H9 (cell line): Measurements from ENCODE around the gene TRAPPC2. TPM values are rescaled to one million over a fixed set of nuclear protein-coding genes. Genes with fewer than 3 reads are reported as not detected.

Experiments
- DNase-seq: peaks from one replicate; pipeline ENCODE4 v3.0.0-alpha.2; 2017
- H2AFZ ChIP-seq: one replicate; pipeline ENCODE4 v1.6.1; 2013; ENCODE audit warnings: mild to moderate bottlenecking, low read length, control low read depth, moderate library complexity
- H2AK5ac ChIP-seq: 2 replicates; pipeline ENCODE4 v1.6.1; 2013; ENCODE audit warnings: low read length, control low read depth, mixed read lengths; ENCODE audit not compliant: insufficient read length
- H2BK120ac ChIP-seq: one replicate; pipeline ENCODE4 v1.6.1; 2013; ENCODE audit warnings: low read depth, mild to moderate bottlenecking, low read length, control low read depth, inconsistent platforms; ENCODE audit not compliant: poor library complexity, severe bottlenecking
- H2BK12ac ChIP-seq: 2 replicates; pipeline ENCODE4 v1.6.1; 2013; ENCODE audit warnings: low read length, control low read depth, mixed read lengths, low read depth; ENCODE audit not compliant: insufficient read length
- H2BK15ac ChIP-seq: 2 replicates; pipeline ENCODE4 v1.6.1; 2013; ENCODE audit warnings: low read depth, low read length, control low read depth
- H2BK20ac ChIP-seq: one replicate; pipeline ENCODE4 v1.6.1; 2013; ENCODE audit warnings: low read depth, mild to moderate bottlenecking, low read length, control low read depth, inconsistent platforms; ENCODE audit not compliant: poor library complexity, severe bottlenecking
- H2BK5ac ChIP-seq: 2 replicates; pipeline ENCODE4 v1.6.1; 2013; ENCODE audit warnings: low read length, control low read depth, mixed read lengths; ENCODE audit not compliant: insufficient read length
- H3K14ac ChIP-seq: 2 replicates; pipeline ENCODE4 v1.6.1; 2013; ENCODE audit warnings: low read length, control low read depth; ENCODE audit not compliant: insufficient read depth
- H3K18ac ChIP-seq: 2 replicates; pipeline ENCODE4 v1.6.1; 2013; ENCODE audit warnings: low read depth, mild to moderate bottlenecking, mixed read lengths, low read length, control low read depth; ENCODE audit not compliant: insufficient read length
- H3K23ac ChIP-seq: 2 replicates; pipeline ENCODE4 v1.6.1; 2013; ENCODE audit warnings: low read length, control low read depth, mixed read lengths, low read depth; ENCODE audit not compliant: insufficient read length
- H3K23me2 ChIP-seq: 2 replicates; pipeline ENCODE4 v1.6.1; 2013; ENCODE audit warnings: low read depth, mild to moderate bottlenecking, mixed read lengths, low read length, control low read depth; ENCODE audit not compliant: insufficient read length, poor library complexity, severe bottlenecking
- H3K27ac ChIP-seq: 2 replicates; pipeline ENCODE4 v1.5.1; 2013; ENCODE audit warnings: low read length, control low read depth, mixed read lengths, low read depth; ENCODE audit not compliant: insufficient read length
- H3K27me3 ChIP-seq: 2 replicates; pipeline ENCODE4 v1.6.1; 2013; ENCODE audit warnings: low read length, control low read depth, inconsistent platforms; ENCODE audit not compliant: insufficient read depth
- H3K4ac ChIP-seq: 2 replicates; pipeline ENCODE4 v1.6.1; 2013; ENCODE audit warnings: low read depth, mild to moderate bottlenecking, control low read depth, inconsistent platforms, low read length, moderate library complexity
- H3K4me1 ChIP-seq: 2 replicates; pipeline ENCODE4 v1.6.1; 2013; ENCODE audit warnings: low read length, control low read depth, inconsistent platforms; ENCODE audit not compliant: insufficient read depth
- H3K4me2 ChIP-seq: 2 replicates; pipeline ENCODE4 v1.6.1; 2013; ENCODE audit warnings: low read length, control low read depth, mixed read lengths; ENCODE audit not compliant: insufficient read length, insufficient read depth
- H3K56ac ChIP-seq: 2 replicates; pipeline ENCODE4 v1.6.1; 2013; ENCODE audit warnings: low read depth, mild to moderate bottlenecking, mixed read lengths, low read length, control low read depth; ENCODE audit not compliant: insufficient read length
- H3K79me1 ChIP-seq: 2 replicates; pipeline ENCODE4 v1.6.1; 2013; ENCODE audit warnings: low read depth, mild to moderate bottlenecking, moderate library complexity, low read length, control low read depth, inconsistent platforms; ENCODE audit not compliant: insufficient read depth, poor library complexity, severe bottlenecking
- H3K79me2 ChIP-seq: 2 replicates; pipeline ENCODE4 v1.6.1; 2013; ENCODE audit warnings: low read length, control low read depth, inconsistent platforms; ENCODE audit not compliant: insufficient read depth
- H3K9ac ChIP-seq: 2 replicates; pipeline ENCODE4 v1.6.1; 2013; ENCODE audit warnings: low read length, control low read depth, mixed read lengths; ENCODE audit not compliant: insufficient read length; ENCODE audit errors: extremely low read depth
- H3K9me3 ChIP-seq: one replicate; pipeline ENCODE4 v1.6.1; 2013; ENCODE audit warnings: low read depth, low read length, inconsistent platforms; ENCODE audit not compliant: control insufficient read depth
- H3T11ph ChIP-seq: one replicate; pipeline ENCODE4 v1.6.1; 2013; ENCODE audit warnings: mild to moderate bottlenecking, low read length, control low read depth, inconsistent platforms
- H4K20me1 ChIP-seq: one replicate; pipeline ENCODE4 v1.6.1; 2013; ENCODE audit not compliant: control insufficient read depth, insufficient read length, insufficient read depth
- H4K5ac ChIP-seq: 2 replicates; pipeline ENCODE4 v1.6.1; 2013; ENCODE audit warnings: low read depth, mild to moderate bottlenecking, mixed read lengths, low read length, control low read depth; ENCODE audit not compliant: insufficient read length
- H4K8ac ChIP-seq: replicated peaks from 2 replicates; pipeline ENCODE4 v1.6.1; 2013; ENCODE audit warnings: low read length, control low read depth, mixed read lengths, low read depth; ENCODE audit not compliant: insufficient read length
- H4K91ac ChIP-seq: 2 replicates; pipeline ENCODE4 v1.6.1; 2013; ENCODE audit warnings: low read depth, mild to moderate bottlenecking, moderate library complexity, mixed read lengths, low read length, control low read depth; ENCODE audit not compliant: insufficient read length
- H3K27ac Mint-ChIP-seq, 3 experiments: 2 replicates in 2 of 3; 3 replicates in 1 of 3; pipeline ENCODE4 v1.8.0; 2020 to 2021; ENCODE audit warnings: mixed read lengths in 3 of 3, mild to moderate bottlenecking in 1 of 3, moderate library complexity in 1 of 3
- H3K27me3 Mint-ChIP-seq: 2 replicates; pipeline ENCODE4 v1.8.0; 2021; ENCODE audit warnings: low read depth, mild to moderate bottlenecking, moderate library complexity, mixed read lengths
- H3K36me3 Mint-ChIP-seq, 3 experiments: 2 replicates in 2 of 3; 3 replicates in 1 of 3; pipeline ENCODE4 v1.8.0; 2020 to 2021; ENCODE audit warnings: low read depth in 3 of 3, mixed read lengths in 3 of 3; ENCODE audit not compliant: insufficient read depth in 1 of 3
- H3K4me1 Mint-ChIP-seq, 2 experiments: 2 replicates each; pipeline ENCODE4 v1.8.0; 2020; ENCODE audit warnings: mixed read lengths in 2 of 2
- H3K4me3 Mint-ChIP-seq, 2 experiments: 2 replicates in 1 of 2; 3 replicates in 1 of 2; pipeline ENCODE4 v1.8.0; 2020 to 2021; ENCODE audit warnings: mild to moderate bottlenecking in 2 of 2, mixed read lengths in 2 of 2, moderate library complexity in 1 of 2
- H3K9me3 Mint-ChIP-seq, 2 experiments: 2 replicates in 1 of 2; 3 replicates in 1 of 2; pipeline ENCODE4 v1.8.0; 2020; ENCODE audit warnings: mild to moderate bottlenecking in 2 of 2, mixed read lengths in 2 of 2, moderate library complexity in 1 of 2
- WGBS: extraction: QIAGEN DNeasy Blood & Tissue Kit; methylation state at CpG from one replicate; pipeline ENCODE4 v1.1.7; 2013; ENCODE audit warnings: missing lambda C conversion rate, low lambda C conversion rate, mixed read lengths; ENCODE audit not compliant: insufficient read length; ENCODE audit errors: extremely low coverage; 5-methylcytosine and 5-hydroxymethylcytosine counted together
- total RNA-seq: library from RNA; stranded (reverse); gene quantifications from 2 replicates; pipeline ENCODE4 v1.2.1, GENCODE V29; 2021
- TF ChIP-seq, protein P1 (sequence below): fragments of 200-600 bp; sonication (generic); conservative IDR thresholded peaks from 3 replicates; pipeline ENCODE4 v1.8.0; 2021; ENCODE audit warnings: antibody characterized with exemption, mild to moderate bottlenecking

TRAPPC2 gene
- total RNA-seq, 1 experiment from 2014 or later, result 13.3 TPM

DNA sequence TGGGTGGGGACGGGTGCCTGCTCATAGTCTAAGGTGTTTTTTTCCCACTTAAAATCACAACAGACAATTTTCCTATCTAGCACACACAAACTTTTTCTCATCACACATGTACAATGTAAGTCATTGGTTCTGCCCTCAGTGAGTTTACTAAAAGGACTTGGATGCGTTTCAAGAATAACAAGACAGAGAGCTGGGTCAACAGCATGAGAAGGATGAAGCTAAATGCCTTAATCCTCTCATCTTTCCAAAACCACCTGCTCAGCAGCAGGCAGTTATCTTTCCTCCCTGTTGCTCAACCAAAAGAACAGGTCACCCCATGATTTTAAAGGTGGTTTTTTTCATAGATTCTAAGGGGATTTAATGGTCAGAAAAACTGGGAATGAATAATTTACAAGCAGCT is 40.3 kb upstream of the TRAPPC2 start:
- no peak for DNase-seq
- H3K27me3 Mint-ChIP-seq, result no peaks in the 10 kb centered on the region
- no peak overlapping the region for H2BK5ac ChIP-seq
- H3K4me2 ChIP-seq, result no peak overlapping the region
- H4K20me1 ChIP-seq, result no peaks in the 10 kb centered on the region
- no peak overlapping the region for H3K23ac ChIP-seq
- H2BK120ac ChIP-seq, result no peak overlapping the region
- no peak overlapping the region for H3K27ac ChIP-seq
- H3K79me2 ChIP-seq, result no peaks in the 10 kb centered on the region
- no peaks in the 10 kb centered on the region for H3K79me1 ChIP-seq
- no peak overlapping the region for H3K9ac ChIP-seq
- TF ChIP-seq, protein P1, sequence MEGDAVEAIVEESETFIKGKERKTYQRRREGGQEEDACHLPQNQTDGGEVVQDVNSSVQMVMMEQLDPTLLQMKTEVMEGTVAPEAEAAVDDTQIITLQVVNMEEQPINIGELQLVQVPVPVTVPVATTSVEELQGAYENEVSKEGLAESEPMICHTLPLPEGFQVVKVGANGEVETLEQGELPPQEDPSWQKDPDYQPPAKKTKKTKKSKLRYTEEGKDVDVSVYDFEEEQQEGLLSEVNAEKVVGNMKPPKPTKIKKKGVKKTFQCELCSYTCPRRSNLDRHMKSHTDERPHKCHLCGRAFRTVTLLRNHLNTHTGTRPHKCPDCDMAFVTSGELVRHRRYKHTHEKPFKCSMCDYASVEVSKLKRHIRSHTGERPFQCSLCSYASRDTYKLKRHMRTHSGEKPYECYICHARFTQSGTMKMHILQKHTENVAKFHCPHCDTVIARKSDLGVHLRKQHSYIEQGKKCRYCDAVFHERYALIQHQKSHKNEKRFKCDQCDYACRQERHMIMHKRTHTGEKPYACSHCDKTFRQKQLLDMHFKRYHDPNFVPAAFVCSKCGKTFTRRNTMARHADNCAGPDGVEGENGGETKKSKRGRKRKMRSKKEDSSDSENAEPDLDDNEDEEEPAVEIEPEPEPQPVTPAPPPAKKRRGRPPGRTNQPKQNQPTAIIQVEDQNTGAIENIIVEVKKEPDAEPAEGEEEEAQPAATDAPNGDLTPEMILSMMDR, result no peak
- no peak overlapping the region for H2AK5ac ChIP-seq
- no peak overlapping the region for H3K14ac ChIP-seq
- H4K8ac ChIP-seq, result no peak overlapping the region
- no peak overlapping the region for H3K56ac ChIP-seq
- no peaks in the 10 kb centered on the region for H3K23me2 ChIP-seq
- no peak overlapping the region for H2BK12ac ChIP-seq
- peaks cover 14 to 33% of the 10 kb centered on the region in 2 experiments; a peak in 4 of 5 replicates for H3K9me3 Mint-ChIP-seq
- no peak overlapping the region for H2AFZ ChIP-seq
- no peak overlapping the region for H2BK20ac ChIP-seq
- H3K36me3 Mint-ChIP-seq, result peaks cover 31 to 66% (median 45%) of the 10 kb centered on the region in 3 experiments
- peaks cover 3 to 6% of the 10 kb centered on the region in 2 experiments; a peak in 3 of 4 replicates for H3K4me1 Mint-ChIP-seq
- no peak overlapping the region for H2BK15ac ChIP-seq
- WGBS, result no CpG with 5 or more reads among the region's 2 CpGs
- no peaks in the 10 kb centered on the region for H3K4me1 ChIP-seq
- H3K18ac ChIP-seq, result no peak overlapping the region
- H3K4ac ChIP-seq, result no peak overlapping the region
- no peak overlapping the region for H3T11ph ChIP-seq
- H3K9me3 ChIP-seq, result no peaks in the 10 kb centered on the region
- no peaks in the 10 kb centered on the region for H3K27me3 ChIP-seq
- no peak overlapping the region for H4K5ac ChIP-seq
- no peak overlapping the region for H4K91ac ChIP-seq
- no peak overlapping the region for H3K27ac Mint-ChIP-seq
- no peak overlapping the region for H3K4me3 Mint-ChIP-seq
